K562 (cell line): ENCODE measurements around the gene TUB. TPM values are rescaled to one million over a fixed set of nuclear protein-coding genes. Genes with fewer than 3 reads are reported as not detected.

Source experiments
- ATAC-seq: fragments of 200-7000 bp; cut with Tn5 transposase; 3 replicates; pipeline ENCODE4 v1.9.1; 2020; ENCODE audit warnings: moderate library complexity
- BruUV-seq: library from RNA; stranded (reverse); fragments of 400-500 nt; replicated peaks from 2 replicates; lab custom pipeline; 2021; lab: Mats Ljungman, UMichigan
- CTCF ChIA-PET: fragments of 300-600 bp; formaldehyde crosslinking; extraction: SDS; loops from one replicate; lab custom pipeline; 2021; ENCODE audit warnings: low intra/inter-chr PET ratio; lab: Yijun Ruan, JAX
- POLR2A ChIA-PET: fragments of 300-600, 350-650 bp; sonication (Branson Sonifier 250); formaldehyde crosslinking; extraction: SDS; loops from one replicate; lab custom pipeline; 2021; ENCODE audit warnings: antibody characterized with exemption, inconsistent platforms; lab: Yijun Ruan, JAX
- DNase-seq, 4 experiments: peaks; one replicate each; pipeline versions ENCODE4 v3.0.0 to v3.0.0-alpha.2; 2011 to 2018; ENCODE audit warnings: low spot score in 3 of 4, mixed read lengths in 3 of 4; ENCODE audit errors: extremely low read depth in 1 of 4
- FAIRE-seq: peaks from 2 replicates; lab custom pipeline; 2011; peaks lifted over from hg19 to GRCh38; lab: Jason Lieb, UNC
- H2AFZ ChIP-seq: 2 replicates; pipeline ENCODE4 v1.6.0; 2011; ENCODE audit warnings: low read depth, low read length, control low read depth, inconsistent platforms
- H3K27ac ChIP-seq: fragments of 200-600 bp; 3 replicates; pipeline ENCODE4 v1.8.0; 2011; ENCODE audit warnings: low read depth, mild to moderate bottlenecking, control low read depth, inconsistent platforms, low read length, moderate library complexity, mixed read lengths; ENCODE audit errors: extremely low read depth
- H3K27me3 ChIP-seq, 2 experiments: fragments of 300-600 bp in 1 of 2; 2 replicates in 1 of 2; 3 replicates in 1 of 2; pipeline versions ENCODE4 v1.6.0 to v1.8.0; 2011; ENCODE audit warnings: inconsistent platforms in 2 of 2, low read length in 2 of 2, mild to moderate bottlenecking in 1 of 2, mixed read lengths in 1 of 2, moderate library complexity in 1 of 2; ENCODE audit not compliant: control insufficient read depth in 2 of 2, insufficient read depth in 2 of 2
- H3K36me3 ChIP-seq: fragments of 300-600 bp; 3 replicates; pipeline ENCODE4 v1.8.0; 2011; ENCODE audit warnings: mild to moderate bottlenecking, low read length, inconsistent platforms; ENCODE audit not compliant: control insufficient read depth, insufficient read depth
- H3K4me1 ChIP-seq, 2 experiments: fragments of 200-600 bp in 1 of 2; replicated peaks in 1 of 2; 2 replicates in 1 of 2; 3 replicates in 1 of 2; pipeline versions ENCODE4 v1.5.1 to v1.8.0; 2011; ENCODE audit warnings: inconsistent platforms in 2 of 2, low read length in 2 of 2, mild to moderate bottlenecking in 1 of 2, mixed read lengths in 1 of 2, moderate library complexity in 1 of 2; ENCODE audit not compliant: control insufficient read depth in 2 of 2, insufficient read depth in 2 of 2
- H3K4me2 ChIP-seq: 2 replicates; pipeline ENCODE4 v1.6.1; 2011; ENCODE audit warnings: low read length, control low read depth, inconsistent platforms, mixed read lengths; ENCODE audit not compliant: insufficient read depth
- H3K4me3 ChIP-seq: fragments of 200-600 bp; sonication (generic), shearing (Covaris generic); 2 replicates; pipeline ENCODE4 v1.5.1; 2016; ENCODE audit warnings: control low read depth, inconsistent platforms
- H3K79me2 ChIP-seq: fragments of 200-600 bp; 3 replicates; pipeline ENCODE4 v1.8.0; 2011; ENCODE audit warnings: low read length, inconsistent platforms; ENCODE audit not compliant: control insufficient read depth, insufficient read depth
- H3K9ac ChIP-seq, 2 experiments: 2 replicates each; pipeline versions ENCODE4 v1.6.0 to v1.6.1; 2011; ENCODE audit warnings: low read depth in 2 of 2, low read length in 2 of 2, control low read depth in 1 of 2, inconsistent platforms in 1 of 2, mild to moderate bottlenecking in 1 of 2, mixed read lengths in 1 of 2; ENCODE audit not compliant: insufficient read depth in 1 of 2
- H3K9me1 ChIP-seq: one replicate; pipeline ENCODE4 v1.6.0; 2011; ENCODE audit warnings: inconsistent platforms, mild to moderate bottlenecking, low read length, moderate library complexity; ENCODE audit not compliant: control insufficient read depth, insufficient read depth
- H3K9me3 ChIP-seq: replicated peaks from 2 replicates; pipeline ENCODE4 v1.5.1; 2011; ENCODE audit warnings: low read depth, low read length, inconsistent platforms; ENCODE audit not compliant: control insufficient read depth, insufficient read depth
- H4K20me1 ChIP-seq: replicated peaks from 2 replicates; pipeline ENCODE4 v1.6.1; 2011; ENCODE audit warnings: low read length, inconsistent platforms, mixed read lengths; ENCODE audit not compliant: control insufficient read depth, insufficient read depth
- ATF7 ChIP-seq: fragments of 450-650 bp; IDR thresholded peaks from 2 replicates; pipeline ENCODE4 v1.7.1; 2014; ENCODE audit warnings: mild to moderate bottlenecking, moderate library complexity
- BHLHE40 ChIP-seq: IDR thresholded peaks from 2 replicates; pipeline ENCODE4 v1.6.1; 2011; ENCODE audit warnings: low read length, improper control_type of control experiment
- GATAD2A ChIP-seq: fragments of 450-650 bp; IDR thresholded peaks from 2 replicates; pipeline ENCODE4 v1.6.1; 2017
- KDM5B ChIP-seq: fragments of 200-600 bp; sonication (generic); IDR thresholded peaks from 2 replicates; pipeline ENCODE4 v1.6.1; 2012; ENCODE audit warnings: low read depth, mild to moderate bottlenecking, moderate library complexity, low read length, control low read depth, inconsistent platforms; ENCODE audit not compliant: insufficient replicate concordance
- L3MBTL2 ChIP-seq: fragments of 450-650 bp; IDR thresholded peaks from 2 replicates; pipeline ENCODE4 v1.6.1; 2016; ENCODE audit warnings: mild to moderate bottlenecking, moderate library complexity
- NFRKB ChIP-seq: fragments of 450-650 bp; IDR thresholded peaks from 2 replicates; pipeline ENCODE4 v1.6.1; 2016; ENCODE audit warnings: low read depth
- PRPF4 ChIP-seq: fragments of 200-400 bp; formaldehyde crosslinking; IDR thresholded peaks from one replicate; pipeline ENCODE4 v1.6.1; 2017; ENCODE audit warnings: low read length, low read depth, mild to moderate bottlenecking; ENCODE audit not compliant: insufficient read depth, poor library complexity, severe bottlenecking
- PYGO2 ChIP-seq: fragments of 450-650 bp; IDR thresholded peaks from 2 replicates; pipeline ENCODE4 v1.6.1; 2016; ENCODE audit warnings: mild to moderate bottlenecking, missing genetic modification characterization, moderate library complexity, missing compliant biosample characterization
- SMARCE1 ChIP-seq: fragments of 450-650 bp; IDR thresholded peaks from 2 replicates; pipeline ENCODE4 v1.7.1; 2016; ENCODE audit warnings: mild to moderate bottlenecking
- SP2 ChIP-seq: IDR thresholded peaks from 2 replicates; pipeline ENCODE4 v1.6.1; 2011; ENCODE audit warnings: mild to moderate bottlenecking, low read depth, low read length, moderate library complexity; ENCODE audit not compliant: poor library complexity, severe bottlenecking; ENCODE audit errors: extremely low read depth
- TSHZ1 ChIP-seq: fragments of 250-450 bp; sonication (Bioruptor Pico); IDR thresholded peaks from 2 replicates; pipeline ENCODE4 v1.4.0; 2020; ENCODE audit warnings: mild to moderate bottlenecking, moderate library complexity
- ZBTB5 ChIP-seq: fragments of 450-650 bp; IDR thresholded peaks from 2 replicates; pipeline ENCODE4 v1.6.1; 2017; ENCODE audit warnings: antibody characterized with exemption
- ZFP30 ChIP-seq: fragments of 250-450 bp; sonication (Bioruptor Pico); IDR thresholded peaks from 2 replicates; pipeline ENCODE4 v1.8.0; 2022; ENCODE audit warnings: moderate library complexity, mild to moderate bottlenecking, inconsistent platforms, borderline replicate concordance
- ZNF133 ChIP-seq: fragments of 250-450 bp; sonication (Bioruptor Pico); IDR thresholded peaks from 2 replicates; pipeline ENCODE4 v1.4.0; 2020; ENCODE audit warnings: mild to moderate bottlenecking
- WGBS: fragments of 100-300 bp; shearing (Covaris generic); methylation state at CpG from one replicate; pipeline ENCODE4 v1.1.6; 2016; ENCODE audit warnings: low coverage, mixed read lengths; ENCODE audit not compliant: insufficient coverage; ENCODE audit errors: missing lambda C conversion rate; 5-methylcytosine and 5-hydroxymethylcytosine counted together
- in situ Hi-C: fragments of 300-500 bp; cut with MboI; formaldehyde crosslinking; loops from 4 replicates; pipeline ENCODE4 v1.15.0; 2018; ENCODE audit warnings: inconsistent platforms, mixed read lengths
- intact Hi-C: fragments of 100-400 bp; cut with micrococcal nuclease; formaldehyde crosslinking; loops from 2 replicates; pipeline ENCODE4 v1.14.2; 2022
- polyA plus RNA-seq, 8 experiments: library from polyadenylated mRNA; depleted of rRNA in 4 of 8; stranded (reverse) in 5 of 8; unstranded in 3 of 8; fragments of >200 nt; fragmentation: Nextera tagmentation in 2 of 8; fragmentation: Illumina TruSeq in 1 of 8; extraction: Ambion mirVana in 2 of 8; extraction: Trizol in 1 of 8; gene quantifications; 2 replicates each; pipeline versions ENCODE4 v1.2.1 to v1.2.3, GENCODE V29; 2011 to 2014; ENCODE audit warnings: inconsistent platforms in 1 of 8, missing spikeins in 1 of 8
- total RNA-seq, 7 experiments: library from RNA; depleted of rRNA in 6 of 7; stranded (reverse); fragments of >200 nt in 6 of 7; fragmentation: Illumina TruSeq in 2 of 7; extraction: Trizol in 2 of 7; gene quantifications; 2 replicates each; pipeline versions ENCODE4 v1.2.1 to v1.2.3, GENCODE V29; 2011 to 2021; ENCODE audit warnings: low replicate concordance in 1 of 7

The TUB gene
- total and polyA plus RNA-seq, 9 of the 15 experiments (the other 6 are each of a cell fraction or from before 2014, with no cell fraction given) = not detected

- ChIA-PET CTCF (no interaction called here), POLR2A (no interaction called here)
- peaks cover 1 to 4% of the 10 kb centered on the region in 2 experiments; a peak in 2 of 5 replicates for H3K4me1 ChIP-seq
- no peaks in the 10 kb centered on the region for H3K79me2 ChIP-seq
- ATAC-seq (no peak), DNase-seq (no peak), FAIRE-seq (no peak)
- in situ Hi-C loops = no loop called here
- H3K36me3 ChIP-seq = no peaks in the 10 kb centered on the region
- H3K9ac ChIP-seq = no peak overlapping the region
- H3K4me3 ChIP-seq = no peak overlapping the region
- peaks cover 1% of the 10 kb centered on the region; the same call in 1 of the 2 replicates for H4K20me1 ChIP-seq
- WGBS = 2% methylated on average over 7 of the region's 7 CpGs
- intact Hi-C loops = no loop called here
- no peak overlapping the region for H3K4me2 ChIP-seq
- H3K27ac ChIP-seq = no peak overlapping the region
- no peaks in the 10 kb centered on the region for H3K9me1 ChIP-seq
- no peak overlapping the region for H2AFZ ChIP-seq
- no peaks in the 10 kb centered on the region for H3K9me3 ChIP-seq
- H3K27me3 ChIP-seq = peaks cover 5 to 69% of the 10 kb centered on the region in 2 experiments; a peak in 4 of 5 replicates
- BruUV-seq = no TSS peak
- no peak for TF ChIP-seq SMARCE1
- TF ChIP-seq PYGO2 = no peak
- TF ChIP-seq KDM5B = no peak
- TF ChIP-seq TSHZ1 (CRISPR knock-in tag) = no peak
- no peak for TF ChIP-seq NFRKB
- no peak for TF ChIP-seq L3MBTL2
- TF ChIP-seq ZNF133 (CRISPR knock-in tag) = no peak
- TF ChIP-seq SP2 = no peak
- TF ChIP-seq ATF7 = no peak
- no peak for TF ChIP-seq GATAD2A
- no peak for TF ChIP-seq BHLHE40
- TF ChIP-seq PRPF4 = no peak
- no peak for TF ChIP-seq ZFP30
- TF ChIP-seq ZBTB5 = no peak
Measured at GRCh38 chr11:8063324-8063723, 17.7 kb upstream of the TUB start.
